Nephron (organoid): ENCODE measurements around the gene PRKAR2B.
A peak's percentile ranks its signal among the peaks of the same experiment; 100 is the strongest.

Experiments used
- H3K27ac Mint-ChIP-seq, 3 experiments: 2 replicates each; pipeline ENCODE4 v1.8.0; 2020; ENCODE audit warnings: mixed read lengths in 3 of 3, mild to moderate bottlenecking in 2 of 3, moderate library complexity in 1 of 3
- H3K27me3 Mint-ChIP-seq: 2 replicates; pipeline ENCODE4 v1.8.0; 2021; ENCODE audit warnings: low read depth, mild to moderate bottlenecking, moderate library complexity, mixed read lengths
- H3K36me3 Mint-ChIP-seq: 2 replicates; pipeline ENCODE4 v1.8.0; 2020; ENCODE audit warnings: low read depth, mixed read lengths
- H3K4me1 Mint-ChIP-seq: 2 replicates; pipeline ENCODE4 v1.8.0; 2020; ENCODE audit warnings: mixed read lengths
- H3K4me3 Mint-ChIP-seq, 3 experiments: 2 replicates each; pipeline ENCODE4 v1.8.0; 2020; ENCODE audit warnings: mild to moderate bottlenecking in 3 of 3, mixed read lengths in 3 of 3, moderate library complexity in 2 of 3
- H3K9me3 Mint-ChIP-seq: 2 replicates; pipeline ENCODE4 v1.8.0; 2020; ENCODE audit warnings: mixed read lengths
- TF ChIP-seq, protein P1 (sequence below), 3 experiments: fragments of 200-600 bp; sonication (generic); IDR thresholded peaks; one replicate each; pipeline ENCODE4 v1.5.0; 2021; ENCODE audit warnings: antibody characterized with exemption in 3 of 3; ENCODE audit not compliant: unreplicated experiment in 3 of 3

Gene PRKAR2B

DNA sequence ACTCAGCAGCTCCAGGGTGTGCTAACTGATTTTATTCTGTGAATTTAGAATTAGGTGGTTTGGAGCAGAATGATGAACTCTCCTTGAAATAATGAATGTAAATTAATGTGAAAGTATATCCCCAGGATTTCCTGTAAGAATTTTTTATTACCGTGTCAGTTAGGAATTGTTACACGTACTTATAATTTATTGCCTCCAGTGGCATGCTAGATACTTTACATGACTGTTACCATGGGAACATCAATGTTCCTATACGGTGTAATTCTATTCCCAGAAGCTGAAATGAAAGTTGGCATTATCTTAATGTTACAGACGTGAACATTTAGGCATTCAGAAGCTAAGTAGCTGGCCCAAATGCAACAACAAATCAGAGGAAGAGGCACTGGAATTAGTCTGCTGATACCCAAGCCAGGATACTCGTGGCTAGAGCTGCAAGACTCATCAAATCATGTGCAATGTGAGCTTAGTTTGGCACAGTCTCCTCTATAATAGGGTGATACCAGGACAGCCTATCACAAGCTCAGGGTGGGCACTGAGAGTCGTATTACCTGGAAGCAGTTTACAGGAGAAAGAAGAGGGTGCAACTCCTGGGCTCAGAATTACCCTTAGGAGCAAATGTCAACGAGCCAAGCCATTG, 30.0 kb upstream of the PRKAR2B start:
- TF ChIP-seq, protein P1, sequence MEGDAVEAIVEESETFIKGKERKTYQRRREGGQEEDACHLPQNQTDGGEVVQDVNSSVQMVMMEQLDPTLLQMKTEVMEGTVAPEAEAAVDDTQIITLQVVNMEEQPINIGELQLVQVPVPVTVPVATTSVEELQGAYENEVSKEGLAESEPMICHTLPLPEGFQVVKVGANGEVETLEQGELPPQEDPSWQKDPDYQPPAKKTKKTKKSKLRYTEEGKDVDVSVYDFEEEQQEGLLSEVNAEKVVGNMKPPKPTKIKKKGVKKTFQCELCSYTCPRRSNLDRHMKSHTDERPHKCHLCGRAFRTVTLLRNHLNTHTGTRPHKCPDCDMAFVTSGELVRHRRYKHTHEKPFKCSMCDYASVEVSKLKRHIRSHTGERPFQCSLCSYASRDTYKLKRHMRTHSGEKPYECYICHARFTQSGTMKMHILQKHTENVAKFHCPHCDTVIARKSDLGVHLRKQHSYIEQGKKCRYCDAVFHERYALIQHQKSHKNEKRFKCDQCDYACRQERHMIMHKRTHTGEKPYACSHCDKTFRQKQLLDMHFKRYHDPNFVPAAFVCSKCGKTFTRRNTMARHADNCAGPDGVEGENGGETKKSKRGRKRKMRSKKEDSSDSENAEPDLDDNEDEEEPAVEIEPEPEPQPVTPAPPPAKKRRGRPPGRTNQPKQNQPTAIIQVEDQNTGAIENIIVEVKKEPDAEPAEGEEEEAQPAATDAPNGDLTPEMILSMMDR (IDR thresholded peaks at IDR 0.05; ENCODE audit: unreplicated experiment in 3 of 3): no peak
- peak overlapping the region; percentile 72 to 77 (median 72) for H3K27ac Mint-ChIP-seq
- no peaks in the 10 kb centered on the region for H3K36me3 Mint-ChIP-seq
- H3K4me3 Mint-ChIP-seq: peak overlapping the region in 1 of 3 experiments; percentile 4
- H3K4me1 Mint-ChIP-seq: peaks cover 36% of the 10 kb centered on the region
- peaks cover 2% of the 10 kb centered on the region for H3K9me3 Mint-ChIP-seq
- no peaks in the 10 kb centered on the region for H3K27me3 Mint-ChIP-seq

DNA sequence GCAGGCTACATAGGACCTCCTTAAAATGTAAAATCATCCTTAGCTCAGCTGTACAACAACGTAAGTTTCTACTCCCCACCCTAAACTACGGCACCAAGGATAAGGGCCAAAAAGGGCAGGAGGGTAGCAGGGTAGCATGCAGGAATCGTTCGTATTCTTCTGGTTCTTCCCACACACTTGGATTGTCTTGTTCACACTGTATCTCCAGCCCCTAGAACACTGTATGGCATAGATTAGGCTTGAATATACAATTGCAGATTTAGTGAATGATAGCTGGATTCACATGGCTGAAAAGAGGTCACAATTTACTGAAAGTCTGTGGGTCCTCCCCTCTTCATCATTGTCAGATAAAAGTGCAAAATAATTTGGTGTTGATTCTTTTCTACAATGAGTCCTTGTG, 28.2 kb upstream of the PRKAR2B start:
- TF ChIP-seq, protein P1 (IDR thresholded peaks at IDR 0.05; ENCODE audit: unreplicated experiment in 3 of 3): no peak

DNA sequence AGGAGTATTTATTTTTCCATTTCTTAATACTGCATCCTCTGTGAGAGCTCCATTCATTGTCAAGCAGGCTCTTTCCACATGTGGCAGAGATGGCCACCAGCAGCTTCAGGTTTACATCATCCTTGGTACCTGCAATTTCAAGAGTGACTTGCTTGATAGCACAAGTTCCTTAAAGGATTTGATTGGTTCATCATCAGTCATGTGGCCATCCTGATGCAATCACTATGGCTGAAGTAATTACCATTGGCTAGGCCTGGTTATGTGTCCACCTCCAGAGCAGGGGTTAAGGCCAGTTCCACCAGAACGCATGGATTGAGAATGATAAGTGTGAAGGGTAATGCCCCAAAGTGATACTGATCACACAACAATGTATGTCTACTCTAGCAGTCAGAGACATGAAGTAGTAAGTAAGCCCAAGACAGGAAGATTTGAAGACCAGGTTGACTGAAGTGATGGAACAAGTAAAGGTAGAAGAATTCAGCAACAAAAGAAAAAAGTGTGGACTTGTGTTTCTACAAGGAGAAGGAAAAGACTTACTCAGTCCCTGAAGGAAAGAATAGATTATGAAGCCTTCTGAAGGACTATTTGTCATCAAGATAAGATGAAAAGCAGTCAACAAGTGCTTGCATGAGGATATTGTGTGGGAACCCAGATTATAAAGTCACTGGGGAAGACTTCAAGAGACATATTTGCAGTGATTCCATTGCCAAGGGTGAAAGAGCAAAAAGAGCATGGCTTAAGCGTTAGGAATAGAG, 26.4 kb upstream of the PRKAR2B start:
- H3K27ac Mint-ChIP-seq: peak overlapping the region in 1 of 3 experiments; percentile 3
- no peaks in the 10 kb centered on the region for H3K27me3 Mint-ChIP-seq
- no peaks in the 10 kb centered on the region for H3K36me3 Mint-ChIP-seq
- peaks cover 10% of the 10 kb centered on the region for H3K9me3 Mint-ChIP-seq
- H3K4me1 Mint-ChIP-seq: peaks cover 37% of the 10 kb centered on the region
- no peak overlapping the region for H3K4me3 Mint-ChIP-seq
- TF ChIP-seq, protein P1 (IDR thresholded peaks at IDR 0.05; ENCODE audit: unreplicated experiment in 3 of 3): no peak

More for the DNA sequence above, 28.2 kb upstream of the PRKAR2B start:
- Mint-ChIP-seq H3K36me3 (no peaks in the 10 kb centered on the region), H3K27me3 (no peaks in the 10 kb centered on the region), H3K27ac (peak overlapping the region in 2 of 3 experiments; percentile 22 to 28), H3K9me3 (peaks cover 5% of the 10 kb centered on the region), H3K4me1 (peaks cover 37% of the 10 kb centered on the region), H3K4me3 (no peak overlapping the region)

DNA sequence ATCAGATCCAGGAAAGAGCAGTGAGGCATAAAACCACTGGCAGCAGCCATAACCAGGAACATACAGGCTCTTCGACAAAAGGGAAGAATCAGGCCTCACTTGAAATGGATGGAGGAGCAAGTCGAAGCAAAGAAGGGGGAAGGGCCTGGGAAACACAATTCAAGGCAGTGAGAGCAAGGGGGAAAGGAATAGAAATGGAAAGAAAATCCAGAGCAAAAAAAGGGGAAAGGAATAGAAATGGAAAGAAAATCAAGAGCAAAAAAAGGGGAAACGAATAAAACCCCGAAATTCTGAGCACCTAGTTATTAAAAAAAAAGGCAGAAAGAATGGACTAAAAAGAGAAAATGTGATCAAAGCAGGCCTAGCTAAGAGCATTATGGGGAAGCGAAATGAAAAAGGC, 24.1 kb upstream of the PRKAR2B start:
- peaks cover 28% of the 10 kb centered on the region for H3K4me1 Mint-ChIP-seq
- H3K36me3 Mint-ChIP-seq: no peaks in the 10 kb centered on the region
- peak overlapping the region in 1 of 3 experiments; percentile 2 for H3K27ac Mint-ChIP-seq
- TF ChIP-seq, protein P1 (IDR thresholded peaks at IDR 0.05; ENCODE audit: unreplicated experiment in 3 of 3): no peak
- no peak overlapping the region for H3K4me3 Mint-ChIP-seq
- no peaks in the 10 kb centered on the region for H3K27me3 Mint-ChIP-seq
- H3K9me3 Mint-ChIP-seq: peaks cover 20% of the 10 kb centered on the region

DNA sequence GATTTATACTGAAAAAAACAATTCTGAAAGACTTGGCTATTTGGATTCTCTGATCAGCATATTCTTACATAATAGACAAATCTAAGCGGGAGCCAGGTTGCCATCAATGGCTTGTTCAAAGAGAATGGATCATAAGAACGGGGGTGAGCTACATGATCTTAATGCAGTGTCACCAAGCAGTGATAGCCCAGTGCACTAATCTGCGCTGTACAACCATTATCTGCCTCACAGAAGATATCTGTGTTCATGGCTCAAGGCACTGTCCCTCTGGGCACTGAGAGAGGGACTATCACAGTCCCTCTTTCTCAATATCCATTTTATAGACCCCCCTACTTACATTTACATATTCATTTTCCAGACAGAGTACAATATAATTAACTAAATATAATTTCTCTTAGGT, 22.9 kb upstream of the PRKAR2B start:
- Mint-ChIP-seq H3K4me1 (peaks cover 33% of the 10 kb centered on the region), H3K27ac (no peak overlapping the region), H3K9me3 (peaks cover 20% of the 10 kb centered on the region), H3K27me3 (no peaks in the 10 kb centered on the region), H3K4me3 (no peak overlapping the region), H3K36me3 (no peaks in the 10 kb centered on the region)
- TF ChIP-seq, protein P1 (IDR thresholded peaks at IDR 0.05; ENCODE audit: unreplicated experiment in 3 of 3): no peak
